ENCODE measurements around the gene SIL1.
A peak's percentile ranks its signal among the peaks of the same experiment; 100 is the strongest.
"Not testable (repeated sequence)": the region's sequence is repeated elsewhere in the genome, so short reads cannot be mapped to it uniquely, and the experiment has no call there.

SIL1 gene

GRCh38 chr5:139022528-139022927, 175.6 kb downstream of the SIL1 start:
- no peak for DNase-seq (ENCODE audit: low spot score)

GRCh38 chr5:139021346-139021745, 176.8 kb downstream of the SIL1 start:
- no peak for DNase-seq (ENCODE audit: low spot score)

- DNase-seq (ENCODE audit: low spot score): no peak
Measured at GRCh38 chr5:139019880-139020279, 178.3 kb downstream of the SIL1 start.

GRCh38 chr5:139019211-139019610, 179.0 kb downstream of the SIL1 start:
- DNase-seq (ENCODE audit: low spot score): no peak

- no peak for DNase-seq (ENCODE audit: low spot score)
Measured at GRCh38 chr5:139017624-139018023, 180.5 kb downstream of the SIL1 start.

GRCh38 chr5:139016186-139016585, 182.0 kb downstream of the SIL1 start:
- DNase-seq (ENCODE audit: low spot score): no peak

- DNase-seq (ENCODE audit: low spot score): no peak
Measured at GRCh38 chr5:139014726-139015125, 183.4 kb downstream of the SIL1 start.

- DNase-seq (ENCODE audit: low spot score): no peak
Measured at GRCh38 chr5:139012176-139012575, 186.0 kb downstream of the SIL1 start.

- DNase-seq (ENCODE audit: low spot score): not testable (repeated sequence)
Measured at GRCh38 chr5:139011156-139011555, 187.0 kb downstream of the SIL1 start.

- no peak for DNase-seq (ENCODE audit: low spot score)
Measured at GRCh38 chr5:139004374-139005307, 193.5 kb downstream of the SIL1 start.

- DNase-seq (ENCODE audit: low spot score): no peak
Measured at GRCh38 chr5:138999674-139000073, 198.5 kb downstream of the SIL1 start.

- no peak for DNase-seq (ENCODE audit: low spot score)
Measured at GRCh38 chr5:138998521-138998920, 199.6 kb downstream of the SIL1 start.

GRCh38 chr5:138996120-138996519, 202.0 kb downstream of the SIL1 start:
- no peak for DNase-seq (ENCODE audit: low spot score)

GRCh38 chr5:138990986-138991590, 207.1 kb downstream of the SIL1 start:
- peak; percentile 27 for DNase-seq (ENCODE audit: low spot score)

GRCh38 chr5:138989720-138990119, 208.4 kb downstream of the SIL1 start:
- no peak for DNase-seq (ENCODE audit: low spot score)

GRCh38 chr5:138986186-138986800, 211.9 kb downstream of the SIL1 start:
- DNase-seq (ENCODE audit: low spot score): no peak

- no peak for DNase-seq (ENCODE audit: low spot score)
Measured at GRCh38 chr5:138985683-138986082, 212.5 kb downstream of the SIL1 start.

GRCh38 chr5:138985256-138985655, 212.9 kb downstream of the SIL1 start:
- DNase-seq (ENCODE audit: low spot score): no peak

GRCh38 chr5:138983984-138984383, 214.2 kb downstream of the SIL1 start:
- DNase-seq (ENCODE audit: low spot score): no peak

- peak; percentile 42 for DNase-seq (ENCODE audit: low spot score)
Measured at GRCh38 chr5:138981586-138981985, 216.6 kb downstream of the SIL1 start.

- DNase-seq (ENCODE audit: low spot score): no peak
Measured at GRCh38 chr5:138981131-138981530, 217.0 kb downstream of the SIL1 start.

- DNase-seq (ENCODE audit: low spot score): no peak
Measured at GRCh38 chr5:138980441-138980840, 217.7 kb downstream of the SIL1 start.

- DNase-seq (ENCODE audit: low spot score): no peak
Measured at GRCh38 chr5:138979684-138980280, 218.4 kb downstream of the SIL1 start.
